Pancreas (tissue), 10 donors: ENCODE measurements around the gene TTYH2. TPM values are rescaled to one million over a fixed set of nuclear protein-coding genes. Genes with fewer than 3 reads are reported as not detected.

ENCODE experiments used
- ATAC-seq, 4 donors: fragments of 200-7000 bp; cut with Tn5 transposase; one replicate each; pipeline versions ENCODE4 v1.8.0 to v1.9.1; 2020; ENCODE audit warnings: mild to moderate bottlenecking in 4 of 4, moderate library complexity in 4 of 4
- DNase-seq, 6 donors: peaks; one replicate each; pipeline ENCODE4 v3.0.0-alpha.2; 2020
- FAIRE-seq: peaks from 2 replicates; lab custom pipeline; 2012; peaks lifted over from hg19 to GRCh38; lab: Jason Lieb, UNC
- H3K27ac ChIP-seq, 4 donors: fragments of 200-600 bp; sonication (generic); 1 replicate in 3 of 4; 2 replicates in 1 of 4; pipeline versions ENCODE4 v1.5.0 to v1.8.0; 2020
- H3K27me3 ChIP-seq, 4 donors: fragments of 200-600 bp; one replicate each; pipeline ENCODE4 v1.8.0; 2021
- H3K36me3 ChIP-seq, 3 donors: fragments of 200-600 bp; sonication (generic) in 1 of 3; one replicate each; pipeline versions ENCODE4 v1.5.0 to v1.8.0; 2020 to 2021
- H3K4me1 ChIP-seq, 3 donors: fragments of 200-600 bp; one replicate each; pipeline ENCODE4 v1.8.0; 2021
- H3K4me3 ChIP-seq, 4 donors: fragments of 200-600 bp; sonication (generic) in 2 of 4; one replicate each; pipeline versions ENCODE4 v1.5.0 to v1.8.0; 2020 to 2021
- H3K9me3 ChIP-seq, 4 donors: fragments of 200-600 bp; one replicate each; pipeline ENCODE4 v1.8.0; 2021
- WGBS, 2 donors: extraction: QIAGEN DNeasy Blood & Tissue Kit; methylation state at CpG; one replicate each; pipeline ENCODE4 v1.1.7; 2013; 5-methylcytosine and 5-hydroxymethylcytosine counted together
- intact Hi-C, 3 donors: fragments of 100-400 bp; cut with DNase I; formaldehyde crosslinking; loops; one replicate each; pipeline versions ENCODE4 v1.11.1 to v1.14.2; 2022
- polyA plus RNA-seq, 2 donors: library from polyadenylated mRNA; stranded (reverse); fragments of 200-250 nt; gene quantifications; one replicate each; pipeline ENCODE4 v1.2.3, GENCODE V29; 2013
- total RNA-seq, 6 donors: library from RNA; stranded (reverse); fragmentation: NEBNext Ultra II Directional in 4 of 6; extraction: Animal tissue kit (Norgen Biotek cat#: 25700) in 4 of 6; gene quantifications; one replicate each; pipeline versions ENCODE4 v1.2.1 to v1.2.4, GENCODE V29; 2021 to 2023
- TF ChIP-seq, protein P1 (sequence below), 4 donors: fragments of 200-600 bp; sonication (generic) in 3 of 4; IDR thresholded peaks; one replicate each; pipeline versions ENCODE4 v1.5.0 to v1.8.0; 2021; ENCODE audit warnings: antibody characterized with exemption in 4 of 4
- donor health status: healthy with polysubstance abuse.
- donor health status: DM: no; HTN: no; CAD: no; lungs with moderate emphysema.
- donor health status: DM: no; HTN: no; CAD: no.
- donor health status: control.
- donor health status: control.
- donor health status: Bipolar disorder and iron deficiency.
- donor health status: DM: yes; HTN: yes; CAD: no.
- donor health status: DM: no; HTN: no; CAD: no.
- donor health status: DM: no; HTN: no; CAD: no.
- donor health status: DM: yes; HTN: yes; CAD: no.

The TTYH2 gene
- total and polyA plus RNA-seq, 8 donors = 3.0 to 13.8 (median 7.5) TPM

GRCh38 chr17:74198694-74199093, 14.7 kb upstream of the TTYH2 start:
- WGBS, 2 donors = 64 to 71% methylated on average over 6 of the region's 6 CpGs
- no peaks in the 10 kb centered on the region for H3K36me3 ChIP-seq
- no peak for FAIRE-seq
- TF ChIP-seq, protein P1, sequence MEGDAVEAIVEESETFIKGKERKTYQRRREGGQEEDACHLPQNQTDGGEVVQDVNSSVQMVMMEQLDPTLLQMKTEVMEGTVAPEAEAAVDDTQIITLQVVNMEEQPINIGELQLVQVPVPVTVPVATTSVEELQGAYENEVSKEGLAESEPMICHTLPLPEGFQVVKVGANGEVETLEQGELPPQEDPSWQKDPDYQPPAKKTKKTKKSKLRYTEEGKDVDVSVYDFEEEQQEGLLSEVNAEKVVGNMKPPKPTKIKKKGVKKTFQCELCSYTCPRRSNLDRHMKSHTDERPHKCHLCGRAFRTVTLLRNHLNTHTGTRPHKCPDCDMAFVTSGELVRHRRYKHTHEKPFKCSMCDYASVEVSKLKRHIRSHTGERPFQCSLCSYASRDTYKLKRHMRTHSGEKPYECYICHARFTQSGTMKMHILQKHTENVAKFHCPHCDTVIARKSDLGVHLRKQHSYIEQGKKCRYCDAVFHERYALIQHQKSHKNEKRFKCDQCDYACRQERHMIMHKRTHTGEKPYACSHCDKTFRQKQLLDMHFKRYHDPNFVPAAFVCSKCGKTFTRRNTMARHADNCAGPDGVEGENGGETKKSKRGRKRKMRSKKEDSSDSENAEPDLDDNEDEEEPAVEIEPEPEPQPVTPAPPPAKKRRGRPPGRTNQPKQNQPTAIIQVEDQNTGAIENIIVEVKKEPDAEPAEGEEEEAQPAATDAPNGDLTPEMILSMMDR (IDR thresholded peaks at IDR 0.05) = no peak
- H3K4me3 ChIP-seq = no peak overlapping the region
- no peak overlapping the region for H3K27ac ChIP-seq
- H3K9me3 ChIP-seq = no peaks in the 10 kb centered on the region
- no peak for ATAC-seq
- DNase-seq = no peak
- intact Hi-C loops = no loop called here
- no peaks in the 10 kb centered on the region for H3K4me1 ChIP-seq
- peaks cover 0 to 4% (median 0%) of the 10 kb centered on the region in 4 donors for H3K27me3 ChIP-seq

- no peak for FAIRE-seq
- WGBS, 2 donors = 19 to 21% methylated on average over 35 of the region's 35 CpGs
- ATAC-seq = peak; percentile 61 to 74 (median 72)
Measured at GRCh38 chr17:74199306-74200092, 13.9 kb upstream of the TTYH2 start.

GRCh38 chr17:74200112-74200511, 13.3 kb upstream of the TTYH2 start:
- FAIRE-seq = no peak
- intact Hi-C loops = no loop called here

More at GRCh38 chr17:74199306-74200092, 13.9 kb upstream of the TTYH2 start:
- intact Hi-C loops = no loop called here
- Histone ChIP-seq H3K27me3 (peaks cover 0 to 4% (median 0%) of the 10 kb centered on the region in 4 donors), H3K36me3 (no peaks in the 10 kb centered on the region), H3K4me3 (peak overlapping the region in 2 of 4 donors; percentile 13 to 23), H3K4me1 (peaks cover 0 to 3% (median under 1%) of the 10 kb centered on the region in 3 donors), H3K27ac (no peak overlapping the region), H3K9me3 (no peaks in the 10 kb centered on the region)
- TF ChIP-seq, protein P1 (IDR thresholded peaks at IDR 0.05) = peak; percentile 90 to 98 (median 96)
- peak in 4 of 6 donors; percentile 39 to 89 (median 73) for DNase-seq

GRCh38 chr17:74201250-74201649, 12.1 kb upstream of the TTYH2 start:
- Histone ChIP-seq H3K36me3 (peaks cover 0 to 6% (median 0%) of the 10 kb centered on the region in 3 donors), H3K27ac (no peak overlapping the region), H3K9me3 (no peaks in the 10 kb centered on the region), H3K27me3 (peaks cover 0 to 4% (median 0%) of the 10 kb centered on the region in 4 donors), H3K4me1 (peaks cover 0 to 21% (median 17%) of the 10 kb centered on the region in 3 donors), H3K4me3 (no peak overlapping the region)
- DNase-seq = peak in 1 of 6 donors; percentile 18
- ATAC-seq = no peak
- FAIRE-seq = no peak
- 32 to 35% methylated on average over 8 of the region's 8 CpGs for WGBS, 2 donors
- TF ChIP-seq, protein P1 (IDR thresholded peaks at IDR 0.05) = no peak
- intact Hi-C loops = no loop called here

More at GRCh38 chr17:74200112-74200511, 13.3 kb upstream of the TTYH2 start:
- no peak for DNase-seq
- Histone ChIP-seq H3K4me3 (no peak overlapping the region), H3K36me3 (peaks cover 0 to 4% (median 0%) of the 10 kb centered on the region in 3 donors), H3K4me1 (peaks cover 0 to 9% (median 7%) of the 10 kb centered on the region in 3 donors), H3K9me3 (no peaks in the 10 kb centered on the region), H3K27me3 (peaks cover 0 to 4% (median 0%) of the 10 kb centered on the region in 4 donors), H3K27ac (no peak overlapping the region)
- TF ChIP-seq, protein P1 (IDR thresholded peaks at IDR 0.05) = no peak
- WGBS, 2 donors = 38 to 53% methylated on average over 10 of the region's 10 CpGs
- no peak for ATAC-seq
